Measurements from ENCODE around the gene SLC2A10.

SLC2A10 gene

GRCh38 chr20:46709459-46710152 is at the start of gene SLC2A10:
TSS of gene SLC2A10 (plus strand) at chr20:46709649. CDS start at chr20:46709737, 88 bp downstream.
- peak; percentile 12 for TF ChIP-seq CTCF (IDR thresholded peaks at IDR 0.05; ENCODE audit: control insufficient read depth, insufficient read depth, low read depth, low read length, missing control alignments)
- peak within 1 kb of the TSS; percentile 69 for H3K4me3 ChIP-seq (ENCODE audit: control insufficient read depth, low read depth, low read length)
- DNase-seq (ENCODE audit: low read depth) = no peak

GRCh38 chr20:46660487-46660886 is 49.0 kb upstream of the SLC2A10 start:
- DNase-seq (ENCODE audit: low read depth) = no peak
- H3K4me3 ChIP-seq (ENCODE audit: control insufficient read depth, low read depth, low read length) = no peak overlapping the region
- TF ChIP-seq CTCF (IDR thresholded peaks at IDR 0.05; ENCODE audit: control insufficient read depth, insufficient read depth, low read depth, low read length, missing control alignments) = no peak

GRCh38 chr20:46661659-46662058 is 47.8 kb upstream of the SLC2A10 start:
- no peak overlapping the region for H3K4me3 ChIP-seq (ENCODE audit: control insufficient read depth, low read depth, low read length)
- no peak for DNase-seq (ENCODE audit: low read depth)
- no peak for TF ChIP-seq CTCF (IDR thresholded peaks at IDR 0.05; ENCODE audit: control insufficient read depth, insufficient read depth, low read depth, low read length, missing control alignments)

GRCh38 chr20:46663531-46663930 is 45.9 kb upstream of the SLC2A10 start:
- no peak for DNase-seq (ENCODE audit: low read depth)
- TF ChIP-seq CTCF (IDR thresholded peaks at IDR 0.05; ENCODE audit: control insufficient read depth, insufficient read depth, low read depth, low read length, missing control alignments) = no peak

GRCh38 chr20:46665602-46666001 is 43.8 kb upstream of the SLC2A10 start:
- TF ChIP-seq CTCF (IDR thresholded peaks at IDR 0.05; ENCODE audit: control insufficient read depth, insufficient read depth, low read depth, low read length, missing control alignments) = no peak
- H3K4me3 ChIP-seq (ENCODE audit: control insufficient read depth, low read depth, low read length) = no peak overlapping the region
- DNase-seq (ENCODE audit: low read depth) = no peak

More at GRCh38 chr20:46663531-46663930, 45.9 kb upstream of the SLC2A10 start:
- H3K4me3 ChIP-seq (ENCODE audit: control insufficient read depth, low read depth, low read length) = no peak overlapping the region

GRCh38 chr20:46666306-46666705 is 43.1 kb upstream of the SLC2A10 start:
- no peak for DNase-seq (ENCODE audit: low read depth)
- no peak for TF ChIP-seq CTCF (IDR thresholded peaks at IDR 0.05; ENCODE audit: control insufficient read depth, insufficient read depth, low read depth, low read length, missing control alignments)
- H3K4me3 ChIP-seq (ENCODE audit: control insufficient read depth, low read depth, low read length) = no peak overlapping the region

Measured in AG09309 (cell line).